Glomerular visceral epithelial cell (primary cell): Measurements from ENCODE around the gene ERBB4.
"Not testable (repeated sequence)": the region's sequence is repeated elsewhere in the genome, so short reads cannot be mapped to it uniquely, and the experiment has no call there.

ENCODE experiments used
- DNase-seq: peaks from one replicate; pipeline ENCODE4 v3.0.0-alpha.2; 2016; ENCODE audit errors: extremely low spot score

The ERBB4 gene

DNA sequence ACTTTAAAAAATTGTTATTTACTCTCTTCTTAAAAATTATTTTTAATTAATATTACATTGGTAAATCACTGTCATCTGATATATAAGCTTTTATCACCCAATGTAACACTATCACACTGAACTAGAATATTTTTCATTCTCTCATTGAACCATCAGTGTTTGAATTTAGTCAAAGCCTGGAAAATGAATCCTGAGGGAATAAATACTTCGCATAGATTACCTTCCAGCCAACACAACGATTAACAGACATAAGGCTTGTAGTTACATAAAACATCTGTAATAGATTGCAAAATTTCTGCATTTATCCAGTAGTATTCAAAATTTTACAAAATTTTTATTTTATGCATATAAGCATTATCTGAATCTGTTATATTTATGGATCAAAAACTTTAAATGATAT is 314.9 kb downstream of the ERBB4 start:
- DNase-seq = no peak

DNA sequence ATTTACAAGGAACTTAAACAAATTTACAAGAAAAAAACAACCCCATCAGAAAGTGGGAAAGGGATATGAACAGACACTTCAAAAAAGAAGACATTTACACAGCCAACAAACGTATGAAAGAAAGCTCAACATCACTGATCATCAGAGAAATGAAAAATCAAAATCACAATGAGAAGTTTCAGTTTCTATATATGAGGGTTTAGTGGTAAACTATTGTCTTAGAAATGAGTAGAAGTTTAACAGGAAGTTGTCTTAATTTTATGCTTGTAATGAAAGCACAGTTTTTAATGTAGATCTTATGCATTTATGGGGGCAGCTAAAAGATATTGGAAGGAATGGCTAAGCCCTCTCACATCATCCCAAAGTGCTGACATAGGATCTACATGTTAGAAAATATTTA is 325.4 kb downstream of the ERBB4 start:
- no peak for DNase-seq

DNA sequence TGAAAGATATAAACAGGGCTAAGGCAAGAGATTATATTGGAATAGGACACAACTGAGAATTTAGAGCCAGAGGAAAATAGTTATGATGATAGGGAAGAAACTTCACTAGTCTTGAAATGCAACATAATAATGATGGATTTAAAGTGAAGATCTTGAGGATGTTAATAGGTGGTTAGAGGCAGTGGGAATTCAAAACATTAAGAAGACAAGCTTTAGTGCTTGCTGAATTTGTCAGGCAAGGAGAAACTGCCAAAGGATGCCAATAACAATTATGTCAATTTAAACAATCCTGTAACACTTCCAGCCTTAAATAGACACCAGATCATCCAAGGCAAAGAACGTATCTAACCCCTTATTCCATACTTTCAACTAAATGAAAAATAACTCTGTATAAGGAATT is 330.1 kb downstream of the ERBB4 start:
- DNase-seq = no peak

DNA sequence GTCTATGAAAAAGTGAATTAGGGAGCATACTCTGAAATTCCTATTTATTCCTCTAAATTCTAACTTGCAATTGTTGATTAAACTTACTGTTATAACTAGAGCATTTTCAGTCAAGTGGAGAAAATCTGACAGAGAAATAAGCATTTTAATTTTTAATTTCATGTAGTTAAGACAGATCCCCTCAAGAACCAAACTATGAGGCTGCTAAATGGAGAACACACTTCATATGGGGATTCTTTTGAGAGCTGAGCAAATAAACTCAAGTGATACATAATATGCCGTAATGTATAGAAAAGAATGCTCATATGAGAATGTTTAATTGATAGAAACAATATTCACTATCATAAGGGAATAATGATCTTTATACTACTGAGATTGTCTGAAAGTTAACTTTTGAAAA is 340.8 kb downstream of the ERBB4 start:
- no peak for DNase-seq

DNA sequence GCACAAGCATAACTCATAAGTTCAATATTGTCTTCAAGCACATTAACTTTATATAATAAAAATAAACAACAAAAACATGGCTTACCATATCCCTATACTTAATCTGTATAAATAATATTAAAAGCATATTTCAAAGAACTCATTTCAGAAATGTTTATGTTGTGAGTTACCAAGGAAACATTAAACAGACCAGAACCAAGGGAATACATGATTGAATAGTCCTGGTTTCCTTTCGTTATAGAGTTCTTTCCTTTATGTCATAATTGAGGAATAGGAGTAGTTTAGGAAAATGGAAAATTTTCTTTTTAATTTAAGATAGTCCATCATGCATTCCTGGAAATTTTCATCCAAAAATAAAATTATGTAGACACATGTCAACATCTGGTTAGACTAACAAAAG is 343.0 kb downstream of the ERBB4 start:
- DNase-seq = no peak

DNA sequence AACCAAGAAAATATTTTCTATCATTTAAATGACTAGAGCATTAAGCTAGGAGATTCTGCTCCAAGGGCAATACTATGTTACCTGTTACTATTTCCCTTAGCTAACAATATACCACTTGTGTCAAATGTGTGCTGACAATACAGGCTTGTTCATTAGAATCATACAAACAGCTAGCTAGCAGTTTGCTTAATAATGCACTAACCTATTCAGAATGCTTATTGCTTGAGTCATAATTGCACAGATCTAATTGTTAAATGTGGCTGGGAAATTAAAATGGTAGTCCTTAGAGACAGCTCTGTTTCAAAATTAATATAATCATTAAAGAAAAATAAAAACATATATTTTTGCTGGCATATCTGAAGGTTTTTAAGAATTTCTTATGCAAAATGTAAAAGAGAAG is 344.2 kb downstream of the ERBB4 start:
- DNase-seq = no peak

DNA sequence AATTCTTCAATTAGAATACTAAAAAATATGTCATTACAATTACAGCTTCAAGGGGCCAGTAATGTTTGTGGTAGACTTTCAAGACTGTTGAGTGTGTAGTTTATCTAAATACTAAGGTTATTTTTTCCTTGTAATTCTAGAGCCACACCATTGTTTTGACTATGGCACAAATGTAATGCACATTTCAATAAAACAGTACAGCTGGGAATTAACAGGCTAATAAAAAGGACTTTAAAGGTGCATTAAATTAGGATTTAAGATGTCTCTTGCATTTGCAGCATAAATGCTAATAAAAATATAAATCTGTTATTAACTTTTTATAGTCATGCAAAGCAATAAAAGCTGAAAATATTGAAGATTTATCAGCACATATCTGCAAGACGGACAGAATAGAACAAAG is 344.8 kb downstream of the ERBB4 start:
- no peak for DNase-seq

DNA sequence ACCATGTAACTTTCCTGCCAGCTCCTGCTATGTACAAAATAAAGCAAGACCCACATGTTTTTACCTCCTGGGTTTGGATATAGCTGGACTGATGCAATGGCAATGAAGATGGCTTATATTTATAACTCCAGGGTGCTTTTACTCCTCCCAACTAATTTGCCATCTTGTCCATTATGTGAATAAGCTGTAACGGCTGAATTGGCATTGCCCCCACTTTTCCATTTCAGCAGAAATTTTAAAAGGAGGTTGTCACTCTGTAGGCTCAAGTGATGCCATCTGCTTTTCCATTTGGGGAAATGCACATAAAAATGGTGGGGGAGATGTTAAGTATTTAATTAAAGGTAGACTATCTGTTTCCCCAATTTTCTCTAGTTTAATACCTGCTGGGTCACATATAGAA is 345.5 kb downstream of the ERBB4 start:
- no peak for DNase-seq

DNA sequence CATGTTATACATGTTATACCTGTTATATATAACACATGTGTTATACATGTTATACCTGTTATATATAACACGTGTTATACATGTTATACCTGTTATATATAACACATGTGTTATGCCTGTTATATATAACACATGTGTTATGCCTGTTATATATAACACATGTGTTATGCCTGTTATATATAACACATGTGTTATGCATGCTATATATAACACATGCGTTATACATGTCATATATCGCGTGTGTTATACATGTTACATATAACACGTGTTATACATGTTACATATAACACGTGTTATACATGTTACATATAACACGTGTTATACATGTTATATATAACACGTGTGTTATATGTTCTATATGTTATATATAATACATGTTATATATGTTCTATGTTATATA is 347.2 kb downstream of the ERBB4 start:
- DNase-seq = not testable (repeated sequence)

DNA sequence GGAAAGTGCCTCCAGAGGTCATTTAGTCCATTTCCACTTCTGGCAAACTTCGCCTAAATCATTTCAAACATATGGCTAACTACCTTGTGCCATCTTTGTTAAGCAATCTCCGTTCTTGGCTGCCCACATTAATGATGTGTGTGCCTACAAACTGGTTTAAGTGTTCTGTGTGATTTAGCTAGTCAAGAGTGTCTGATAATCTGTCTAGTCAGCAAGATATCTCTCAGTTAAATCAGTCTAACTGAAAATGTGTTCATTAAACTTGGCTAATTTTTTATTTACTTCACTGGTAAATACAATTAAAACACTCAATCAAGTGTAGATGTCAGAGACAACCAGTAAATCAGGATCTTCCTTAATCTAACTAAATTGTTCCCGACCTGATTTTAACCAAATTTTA is 352.4 kb downstream of the ERBB4 start:
- DNase-seq = no peak

DNA sequence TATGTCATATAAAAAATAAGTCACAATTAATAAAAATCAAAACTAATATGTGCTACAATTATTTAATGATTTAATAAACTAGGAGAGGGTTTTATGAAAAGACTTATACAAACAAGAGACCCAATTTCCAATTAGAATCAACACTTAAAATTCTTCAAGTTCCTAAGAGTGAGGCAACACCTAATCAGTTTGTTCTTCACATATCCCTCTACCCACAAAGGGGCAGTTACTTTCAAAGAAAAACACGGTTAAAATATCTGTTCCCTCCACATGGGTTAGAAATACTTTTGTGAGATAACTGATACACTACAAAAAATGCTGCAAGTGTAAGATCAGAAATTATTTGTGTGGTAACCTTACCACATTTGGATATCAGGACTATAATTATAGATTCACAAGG is 357.0 kb downstream of the ERBB4 start:
- no peak for DNase-seq

DNA sequence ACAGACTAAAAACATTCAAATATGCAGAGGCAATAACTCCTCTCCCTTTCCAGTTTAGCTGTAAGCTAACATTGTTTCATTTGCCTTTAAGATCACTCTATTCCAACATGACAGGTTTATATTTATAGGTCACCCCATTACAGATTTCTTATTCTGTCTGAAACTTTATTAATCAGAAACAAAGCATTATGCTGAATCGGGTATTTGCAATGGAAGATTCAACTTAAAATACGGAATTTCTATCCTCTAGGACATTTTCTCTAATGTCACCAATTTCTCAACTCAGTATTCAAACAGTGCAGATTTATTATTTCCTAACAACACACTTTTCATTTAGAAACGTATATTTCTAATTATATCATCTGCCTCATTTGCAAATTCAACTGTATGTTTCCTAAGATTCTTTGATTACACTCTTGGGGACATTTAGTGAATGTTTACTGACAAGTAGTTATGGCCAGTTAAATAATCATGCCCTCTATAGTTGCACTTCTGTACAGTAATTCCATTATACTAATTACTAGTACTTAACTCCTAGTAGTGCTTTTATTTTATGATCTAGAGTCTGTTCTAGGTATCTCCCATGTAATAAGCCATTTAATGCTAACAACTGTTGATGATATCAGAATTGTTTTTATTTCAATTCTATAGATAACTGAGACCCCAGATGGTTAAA is 358.1 kb downstream of the ERBB4 start:
- DNase-seq = no peak

DNA sequence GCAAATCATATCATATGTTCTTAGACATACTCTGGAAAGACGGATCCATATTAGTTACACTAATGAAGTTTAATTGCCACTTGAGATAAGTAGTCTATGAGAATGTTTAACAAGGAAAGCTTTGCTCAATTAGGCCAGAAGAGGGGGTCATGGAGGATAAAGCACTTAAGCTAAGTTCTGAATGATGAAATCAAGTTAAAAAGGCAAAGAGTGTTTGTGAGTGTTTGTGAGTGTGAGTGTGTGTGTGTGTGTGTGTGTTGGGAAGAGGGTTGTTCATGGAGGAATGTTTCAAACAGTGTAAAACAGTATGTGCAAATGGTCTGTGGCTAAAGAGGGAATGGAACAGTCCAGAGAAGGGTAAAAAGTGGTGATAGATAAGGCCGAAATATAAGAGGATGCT is 360.9 kb downstream of the ERBB4 start:
- DNase-seq = no peak

DNA sequence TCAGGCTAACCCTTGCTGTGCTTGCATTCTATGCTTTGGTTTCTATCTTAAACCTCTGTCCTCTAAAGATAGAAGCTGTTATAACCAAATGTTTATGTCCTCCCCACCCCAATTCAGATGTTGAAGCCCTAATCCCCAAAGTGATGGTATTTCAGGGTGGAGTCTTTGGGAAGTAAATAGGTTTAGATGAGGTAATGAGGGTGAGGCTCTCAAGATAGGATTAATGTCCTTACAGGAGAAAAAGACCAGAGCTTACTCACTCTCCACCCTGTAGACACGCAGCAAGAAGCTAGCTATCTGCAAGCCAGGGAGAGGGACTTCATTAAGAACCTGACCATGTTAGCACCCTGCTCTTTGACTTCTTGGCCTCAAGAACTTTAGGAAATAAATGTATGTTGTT is 362.5 kb downstream of the ERBB4 start:
- no peak for DNase-seq

DNA sequence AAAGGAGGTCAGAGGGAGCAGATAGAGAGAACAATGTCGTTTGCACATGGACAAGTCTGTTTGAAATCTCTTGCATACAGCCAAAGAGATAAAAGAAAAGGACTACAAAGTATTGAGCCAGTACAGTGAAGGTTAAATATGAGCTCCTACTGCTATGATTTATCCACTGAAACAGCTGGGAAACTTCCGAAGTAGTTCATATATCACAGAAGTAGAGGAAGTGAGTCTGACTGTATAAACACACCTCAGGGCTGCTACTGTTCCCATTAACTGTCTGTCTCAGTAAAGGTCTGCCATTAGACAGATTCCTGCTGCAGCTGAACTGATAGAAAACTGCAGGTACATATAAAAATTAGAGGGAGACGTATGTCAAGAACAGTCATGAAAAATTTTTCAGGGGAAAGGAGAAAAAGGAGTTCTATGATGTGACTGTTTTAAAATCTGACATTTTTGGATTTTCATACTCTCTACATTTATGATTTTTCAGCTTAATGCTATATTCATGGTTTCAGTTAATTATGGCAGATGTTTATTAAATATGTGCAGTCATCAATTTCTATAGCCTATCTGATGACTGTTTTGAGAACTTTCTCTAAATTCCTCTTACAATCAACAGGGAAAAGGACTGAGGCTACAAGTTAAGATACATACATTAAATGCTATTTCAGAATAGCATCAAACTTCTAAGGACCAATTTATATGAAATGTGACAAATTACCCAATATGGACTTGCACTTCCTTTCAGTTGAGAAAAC is 364.7 kb downstream of the ERBB4 start:
- no peak for DNase-seq

DNA sequence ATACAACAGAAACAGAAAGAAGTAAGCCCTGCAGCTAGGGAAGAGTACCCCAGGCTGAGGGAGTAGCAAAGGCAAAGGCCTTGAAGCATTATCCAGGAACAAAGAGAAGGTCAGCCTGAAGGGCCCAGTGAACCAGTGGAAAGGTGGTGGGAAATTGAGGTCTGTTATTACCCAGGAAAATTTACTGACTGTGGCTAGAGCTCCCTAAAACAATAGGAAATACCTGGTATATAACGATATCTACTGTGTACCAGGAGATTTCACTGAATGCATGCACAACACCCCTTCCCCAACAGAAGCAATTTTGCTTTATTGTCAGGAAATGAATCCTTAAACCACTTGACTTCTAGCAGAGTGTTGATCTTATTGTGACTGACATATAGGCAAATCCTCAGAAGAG is 365.3 kb downstream of the ERBB4 start:
- no peak for DNase-seq

DNA sequence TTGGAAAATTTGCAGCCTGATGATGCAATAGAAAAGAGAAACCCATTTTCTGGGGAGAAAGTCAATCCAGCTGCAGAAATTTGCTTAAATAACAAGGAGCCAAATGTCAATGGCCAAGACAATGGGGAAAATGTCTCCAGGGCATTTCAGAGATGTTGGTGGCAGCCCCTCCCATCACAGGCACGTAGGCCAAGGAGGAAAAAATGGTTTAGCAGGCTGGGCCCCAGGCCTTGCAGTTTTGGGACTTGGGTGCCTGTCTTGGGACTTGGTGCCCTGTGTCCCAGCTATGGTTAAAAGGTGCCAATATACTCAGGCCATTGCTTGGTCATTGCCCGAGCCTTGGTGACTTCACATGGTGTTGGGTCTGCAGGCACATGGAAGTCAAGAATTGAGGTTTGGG is 368.2 kb downstream of the ERBB4 start:
- no peak for DNase-seq

DNA sequence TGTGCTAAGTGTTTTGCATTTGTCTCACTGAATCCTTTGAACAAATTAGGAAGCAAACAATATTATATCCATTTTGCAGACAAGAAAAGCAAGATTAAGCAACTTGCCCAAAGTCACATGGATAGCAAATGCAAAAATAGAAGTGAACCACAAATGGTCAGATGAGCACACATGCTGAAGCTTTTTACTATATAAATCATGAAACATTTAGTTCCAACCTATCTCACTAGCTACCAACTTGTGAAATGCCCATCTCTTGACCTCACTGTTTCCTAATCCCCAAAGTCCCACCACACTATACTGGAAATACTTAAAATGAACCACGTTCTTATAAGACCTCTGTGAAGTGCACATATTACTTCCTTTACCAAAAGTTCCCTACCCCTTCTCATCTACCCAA is 380.5 kb downstream of the ERBB4 start:
- no peak for DNase-seq

DNA sequence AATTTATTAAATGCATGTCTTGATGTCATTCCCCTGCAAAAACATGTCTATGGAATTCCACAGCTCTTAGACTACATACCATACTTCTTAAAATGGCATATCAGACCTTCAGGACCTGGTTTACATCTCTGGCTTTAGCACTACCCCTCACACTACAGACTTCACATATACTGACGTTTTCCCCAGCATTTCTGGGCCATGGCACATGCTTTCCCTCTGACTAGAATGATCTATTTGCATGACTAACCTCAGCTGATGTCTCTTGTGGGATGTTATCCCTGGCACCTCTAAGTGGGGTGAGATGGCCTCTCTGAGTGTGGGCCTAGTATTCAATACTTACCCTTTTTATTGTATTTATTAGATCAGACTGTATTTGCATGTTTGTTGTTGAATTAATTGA is 381.6 kb downstream of the ERBB4 start:
- DNase-seq = peak; percentile 50

DNA sequence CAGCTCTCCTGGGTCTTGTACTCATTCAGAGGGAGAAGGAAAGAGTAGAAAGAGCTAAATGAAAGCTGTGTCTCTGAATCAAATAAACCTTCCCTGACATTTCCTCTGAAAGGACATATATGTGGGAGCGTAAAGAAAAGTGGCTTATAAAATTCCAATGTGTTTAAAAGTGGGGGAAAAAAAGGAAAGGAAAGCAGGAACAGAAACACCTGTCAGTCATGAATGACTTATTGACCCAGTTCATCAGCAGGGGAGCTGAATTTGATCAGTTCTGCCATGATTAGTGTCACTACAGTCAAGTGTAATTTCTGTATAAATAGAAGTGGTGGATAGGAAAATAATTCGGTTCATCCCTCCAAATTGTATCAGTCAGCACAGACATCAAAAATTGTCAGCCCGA is 382.5 kb downstream of the ERBB4 start:
- no peak for DNase-seq

DNA sequence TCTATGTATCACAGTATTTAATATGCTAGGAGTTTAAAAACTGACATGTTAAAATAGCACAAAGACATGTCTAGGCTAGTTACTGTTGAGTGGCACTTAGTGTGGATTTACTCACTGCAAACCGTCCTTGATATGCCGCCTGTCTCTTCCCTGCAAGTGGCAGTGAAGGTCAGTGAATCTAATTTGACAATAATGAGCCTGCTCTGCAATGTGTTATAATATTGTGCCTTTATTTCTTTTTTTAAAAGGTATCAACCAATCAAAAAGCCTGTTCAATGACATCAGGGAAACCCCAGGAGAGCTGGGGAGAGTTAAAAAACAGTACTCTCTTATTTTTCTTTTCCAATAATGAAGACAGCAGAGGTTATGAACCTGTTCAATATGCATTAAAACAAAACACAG is 384.1 kb downstream of the ERBB4 start:
- no peak for DNase-seq

DNA sequence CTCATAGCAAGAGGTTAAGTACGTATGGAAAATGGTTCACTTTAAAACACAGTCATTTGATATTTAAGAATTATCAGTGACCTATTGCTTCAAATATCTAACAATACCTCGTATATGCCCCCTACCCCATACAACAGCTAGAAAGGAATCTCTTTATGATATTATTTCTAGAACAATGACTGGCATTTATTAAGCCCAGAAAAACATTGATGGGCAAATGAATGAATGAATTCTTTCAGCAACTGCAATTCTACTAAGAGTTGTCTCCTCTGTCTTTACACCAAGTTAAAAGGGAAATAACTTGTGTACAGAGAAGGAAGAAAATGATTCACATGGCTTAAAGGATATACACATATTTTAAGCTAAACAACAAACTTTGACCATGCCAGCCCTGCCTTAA is 384.7 kb downstream of the ERBB4 start:
- no peak for DNase-seq

DNA sequence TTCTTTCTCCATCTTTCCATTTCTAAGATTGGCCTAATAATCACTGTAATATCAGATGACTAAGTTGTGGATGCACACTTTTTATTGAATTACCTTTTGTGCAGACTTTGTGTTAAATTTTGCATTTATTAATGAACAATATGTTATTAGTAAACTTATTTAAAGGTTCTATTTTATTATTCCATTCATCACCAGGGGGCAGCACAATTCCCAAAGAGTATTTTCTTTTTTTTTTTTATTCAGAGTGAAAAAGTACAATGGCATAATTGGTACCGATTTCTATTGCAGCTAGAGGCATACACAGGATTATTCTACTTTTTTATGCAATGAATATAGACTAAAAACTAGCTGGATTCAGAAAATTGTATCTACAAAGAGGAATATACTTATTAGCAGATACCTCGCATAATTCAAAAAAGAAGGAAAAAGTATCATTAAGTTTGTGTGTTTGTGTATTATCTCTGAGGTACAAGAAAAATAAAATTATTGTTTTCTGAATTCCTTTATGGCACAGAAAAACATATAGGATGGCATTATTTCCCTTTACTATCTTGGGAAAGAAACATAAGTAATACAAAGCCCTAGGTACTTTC is 390.6 kb downstream of the ERBB4 start:
- peak; percentile 22 for DNase-seq
